Raji (cell line): ENCODE results near the gene TUBB6.

Source experiments
- POLR2A ChIP-seq: IDR thresholded peaks from 2 replicates; pipeline ENCODE4 v1.6.1; 2011; ENCODE audit warnings: low read depth, low read length, control low read depth; ENCODE audit not compliant: insufficient read depth

The TUBB6 gene

GRCh38 chr18:12283256-12283655 is 24.8 kb upstream of the TUBB6 start:
- TF ChIP-seq POLR2A, result no peak

- no peak for TF ChIP-seq POLR2A
Measured at GRCh38 chr18:12283666-12284065, 24.4 kb upstream of the TUBB6 start.

- no peak for TF ChIP-seq POLR2A
Measured at GRCh38 chr18:12287131-12287681, 20.8 kb upstream of the TUBB6 start.

DNA sequence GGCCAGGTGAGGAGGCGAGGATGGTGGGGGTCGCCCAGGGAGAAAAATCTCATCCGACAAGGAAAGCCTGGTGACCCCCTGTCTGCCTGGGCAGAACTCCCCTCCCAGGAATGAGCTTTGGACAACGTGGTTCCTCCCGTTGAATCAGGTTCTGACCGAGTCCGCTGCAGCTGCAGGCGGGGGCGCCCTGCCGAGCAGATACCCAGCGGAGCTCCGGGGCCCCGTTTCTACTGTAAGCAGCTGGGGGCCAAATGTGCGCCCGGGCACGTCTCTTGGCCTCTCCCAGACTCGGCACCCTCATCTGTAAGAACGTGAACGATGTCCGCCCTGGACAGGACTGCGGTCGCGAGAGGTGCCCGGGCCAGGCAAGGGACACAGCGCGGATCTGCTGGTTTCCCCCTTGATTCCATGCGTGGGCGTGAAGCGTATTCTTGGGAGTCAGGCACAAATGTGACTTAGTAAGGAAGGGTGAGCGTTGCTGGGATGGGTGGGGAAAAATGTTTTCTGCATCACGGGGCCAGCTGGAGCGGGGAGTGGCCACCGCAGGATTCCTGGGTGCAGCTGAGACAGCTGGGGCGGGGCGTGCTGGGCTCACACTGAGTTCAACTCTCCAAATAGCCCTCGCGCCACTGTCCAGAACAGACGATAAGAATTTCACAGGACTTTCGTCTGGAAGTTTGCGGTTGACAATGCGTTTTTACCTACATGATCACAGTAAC is 20.2 kb upstream of the TUBB6 start:
- no peak for TF ChIP-seq POLR2A

GRCh38 chr18:12288403-12288755 is 19.7 kb upstream of the TUBB6 start:
- no peak for TF ChIP-seq POLR2A

DNA sequence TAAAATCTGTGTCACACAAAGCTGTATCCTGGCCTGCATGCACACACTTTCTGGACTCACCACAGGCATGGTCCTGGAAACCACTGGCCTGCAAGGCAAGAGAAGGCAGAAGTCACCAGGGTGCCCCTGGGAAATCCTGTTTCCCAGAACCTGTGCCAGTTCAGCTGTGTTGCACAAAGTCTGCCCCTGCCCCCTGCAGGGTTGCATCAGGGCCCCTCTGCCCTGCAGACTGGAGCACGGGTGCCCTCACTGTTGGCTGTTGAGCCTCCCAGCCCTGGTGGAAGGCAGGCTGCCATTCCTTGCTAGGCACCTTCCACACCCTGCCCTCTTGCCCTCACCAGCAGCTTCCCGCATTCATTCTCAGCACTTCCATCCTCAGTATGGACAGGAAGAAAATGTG is 18.0 kb upstream of the TUBB6 start:
- TF ChIP-seq POLR2A, result no peak

DNA sequence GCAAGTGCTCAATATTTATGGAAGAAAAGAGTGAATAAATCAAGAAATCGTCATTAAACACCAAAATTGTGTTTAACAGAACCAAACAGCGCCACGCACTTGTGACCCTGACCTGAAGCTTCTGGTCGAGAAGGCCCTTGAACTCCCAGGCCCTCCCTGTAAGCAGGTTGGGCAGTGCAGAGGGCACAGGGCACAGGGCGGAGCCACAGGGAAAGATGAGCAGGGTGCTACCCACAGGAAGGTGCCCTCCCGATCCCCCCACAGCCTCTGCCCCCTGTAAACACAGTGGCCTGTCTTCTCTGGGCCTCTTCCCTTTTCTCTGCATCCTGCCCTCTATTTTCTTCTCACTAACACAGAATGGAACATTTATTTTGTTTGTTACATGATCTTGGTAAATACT is 16.9 kb upstream of the TUBB6 start:
- TF ChIP-seq POLR2A, result no peak

- TF ChIP-seq POLR2A, result no peak
Measured at GRCh38 chr18:12291690-12292089, 16.4 kb upstream of the TUBB6 start.

DNA sequence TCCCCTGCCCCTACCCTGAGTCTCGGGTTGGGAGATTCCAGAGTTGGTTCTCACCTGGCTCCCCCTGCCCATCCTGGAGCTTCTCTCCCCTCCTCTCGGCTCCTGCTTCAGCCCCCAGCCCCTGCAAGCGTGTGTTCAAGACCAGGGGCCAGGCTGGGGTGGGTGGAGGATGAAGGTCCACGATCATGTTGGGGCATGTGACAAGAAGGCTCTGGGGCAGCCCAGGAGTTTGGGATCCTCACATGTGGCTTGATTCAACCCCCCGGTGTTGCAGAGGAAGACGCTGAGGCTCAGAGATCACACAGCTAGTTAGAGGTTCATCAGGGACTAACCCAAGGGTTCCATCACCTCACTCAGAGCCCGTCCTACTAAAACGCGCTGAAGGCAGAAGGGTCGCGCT is 14.2 kb upstream of the TUBB6 start:
- TF ChIP-seq POLR2A, result no peak

DNA sequence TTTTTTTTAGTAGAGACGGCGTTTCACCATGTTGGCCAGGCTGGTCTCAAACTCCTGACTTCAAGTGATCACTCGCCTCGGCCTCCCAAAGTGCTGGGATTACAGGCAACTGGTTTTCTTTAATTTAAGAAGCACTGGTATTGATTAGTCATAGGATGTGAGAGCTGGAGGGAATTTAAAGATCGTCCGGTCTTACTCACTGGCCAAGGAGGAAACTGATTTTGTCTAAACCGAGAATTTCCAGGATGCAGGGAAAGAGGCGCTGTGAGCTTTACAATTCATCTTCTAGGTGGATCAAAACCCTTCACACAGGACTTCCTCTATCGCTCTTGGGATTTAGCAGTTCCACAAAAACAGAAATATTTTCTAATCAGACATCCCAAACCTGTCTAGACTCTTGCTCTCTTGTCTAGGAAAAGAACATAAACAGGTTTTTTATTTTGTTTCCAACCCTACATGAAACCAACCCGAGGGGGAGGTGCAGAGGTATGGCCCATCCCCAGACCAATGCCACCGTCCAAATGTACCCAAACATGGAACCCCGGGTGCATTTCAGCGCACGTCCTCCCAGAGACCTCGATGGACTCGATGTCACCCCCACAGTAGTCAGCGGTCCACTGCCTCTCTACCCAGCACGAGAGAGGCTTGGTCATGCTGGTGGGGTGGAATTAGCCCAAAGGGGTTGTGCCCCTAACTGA is 12.5 kb upstream of the TUBB6 start:
- TF ChIP-seq POLR2A, result no peak

GRCh38 chr18:12296087-12296403 is 12.0 kb upstream of the TUBB6 start:
- TF ChIP-seq POLR2A, result no peak

DNA sequence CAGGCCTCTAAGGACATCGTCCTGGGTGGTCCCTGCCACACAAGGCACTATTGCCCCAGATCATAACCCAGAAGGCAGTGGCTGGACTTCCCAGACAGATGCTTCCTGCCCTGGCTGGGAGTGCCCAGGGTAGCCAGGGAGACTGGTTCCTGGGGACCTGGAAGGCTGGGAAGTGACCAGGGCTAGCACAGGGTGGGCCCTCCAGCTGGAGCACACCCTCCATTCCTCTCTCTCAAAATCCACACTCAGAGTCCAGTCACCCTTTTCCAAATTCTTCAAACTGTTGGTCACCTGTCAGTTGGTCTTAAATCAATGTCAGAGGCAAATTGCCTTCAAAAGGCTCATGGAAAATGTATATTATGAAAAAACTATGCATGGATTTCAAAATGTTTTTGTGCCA is 11.6 kb upstream of the TUBB6 start:
- TF ChIP-seq POLR2A, result no peak

DNA sequence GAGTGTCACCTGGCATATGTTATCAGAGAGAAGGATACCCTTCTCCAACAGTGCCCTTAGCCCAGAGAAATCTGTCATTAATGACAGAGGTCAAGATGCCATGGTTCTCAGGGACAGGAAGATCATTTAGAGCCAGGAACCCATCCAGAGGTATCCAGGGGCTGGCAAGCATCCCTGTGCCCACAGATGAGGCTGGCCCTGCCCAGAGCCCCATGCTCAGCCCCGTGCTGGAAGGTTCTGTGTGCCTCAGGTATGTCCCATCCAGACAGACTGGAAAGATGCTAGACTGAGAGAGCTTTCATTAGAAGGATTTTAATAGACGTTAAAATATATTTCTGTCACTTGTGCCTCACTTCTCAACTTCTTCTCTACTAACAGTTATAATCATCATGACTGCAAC is 8.2 kb upstream of the TUBB6 start:
- no peak for TF ChIP-seq POLR2A

- TF ChIP-seq POLR2A, result no peak
Measured at GRCh38 chr18:12301263-12302005, 6.6 kb upstream of the TUBB6 start.

DNA sequence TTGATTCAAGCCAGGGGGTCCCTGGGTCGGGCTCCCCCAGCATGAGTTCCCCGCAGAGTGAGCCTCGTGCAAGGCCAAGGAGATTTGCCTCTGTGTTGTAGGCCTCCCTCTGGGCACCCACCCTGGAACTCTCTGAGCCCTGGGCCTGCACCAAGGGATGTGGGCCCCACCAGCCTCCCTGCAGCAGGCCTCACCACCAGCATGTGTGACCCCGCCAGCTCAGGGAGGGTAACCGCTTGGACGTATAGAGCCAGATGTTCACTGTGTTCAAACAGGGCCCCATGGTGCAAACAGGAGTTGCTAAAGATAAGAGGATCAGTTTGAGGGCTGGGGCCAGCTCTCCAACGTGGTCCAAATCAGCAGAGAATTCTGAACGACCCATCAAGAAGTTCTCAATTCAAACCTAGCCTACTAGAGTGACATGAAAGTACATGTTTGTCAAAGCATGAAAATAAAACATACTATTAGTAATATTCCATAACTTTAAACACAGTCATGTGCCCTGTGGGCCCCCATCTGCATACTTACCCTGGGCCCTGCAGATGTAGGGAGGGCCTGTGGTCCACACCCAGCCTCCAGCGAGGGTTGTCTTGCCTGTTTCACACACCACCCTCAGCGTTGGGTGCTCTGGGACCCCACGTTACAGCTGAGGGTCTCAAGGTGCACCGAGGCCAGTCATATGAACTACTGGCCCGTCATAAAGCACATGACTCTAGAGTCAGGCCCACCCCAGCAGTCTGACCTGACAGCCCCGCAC is 5.5 kb upstream of the TUBB6 start:
- no peak for TF ChIP-seq POLR2A

DNA sequence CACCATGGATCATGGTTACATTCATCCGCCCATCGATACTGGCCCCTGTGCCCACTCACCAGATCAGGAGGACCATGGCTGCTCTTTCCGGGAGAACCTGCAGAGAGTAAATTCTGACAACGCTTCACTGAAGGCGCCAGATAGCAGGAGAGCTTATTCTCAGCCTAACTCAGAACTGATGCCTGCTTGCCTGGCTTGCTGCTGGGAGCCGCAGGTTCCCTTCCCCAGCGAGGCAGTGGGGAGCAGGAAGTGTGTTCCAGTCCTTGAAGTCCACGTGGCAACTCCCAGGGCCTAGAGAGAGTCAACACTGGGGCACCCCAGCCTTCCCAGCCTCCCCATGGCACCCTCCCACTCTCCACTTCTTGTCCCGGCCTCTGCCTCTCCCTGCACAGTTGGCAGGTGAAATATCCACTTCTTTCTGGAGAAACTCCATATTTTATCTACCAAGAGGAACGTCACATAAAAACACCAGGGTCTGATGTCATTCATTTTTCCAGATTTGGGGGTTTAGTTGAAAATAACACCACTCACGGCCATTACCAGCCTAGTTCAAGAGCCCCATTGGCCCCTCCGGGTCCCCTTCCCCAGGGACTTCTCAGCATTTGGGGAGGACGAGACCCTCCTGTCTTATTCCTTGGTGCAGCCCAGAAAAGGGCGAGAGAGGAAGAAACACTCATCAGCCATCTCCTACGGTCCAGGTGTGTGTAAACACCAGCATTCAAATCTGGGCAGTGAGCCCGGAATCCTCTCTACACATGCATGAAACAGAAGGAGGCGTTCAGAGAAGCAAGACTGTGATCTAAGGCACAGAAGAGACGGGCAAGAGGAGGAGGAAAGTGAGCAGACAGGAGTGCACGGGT is 3.5 kb upstream of the TUBB6 start:
- TF ChIP-seq POLR2A, result no peak
